ELF-1 (cell line): Measurements from ENCODE around the gene RPRD1A.
"Not testable (repeated sequence)": the region's sequence is repeated elsewhere in the genome, so short reads cannot be mapped to it uniquely, and the experiment has no call there.

ENCODE experiments used
- DNase-seq: peaks from one replicate; pipeline ENCODE4 v3.0.0-alpha.2; 2016; ENCODE audit warnings: low read depth, low spot score

The RPRD1A gene

DNA sequence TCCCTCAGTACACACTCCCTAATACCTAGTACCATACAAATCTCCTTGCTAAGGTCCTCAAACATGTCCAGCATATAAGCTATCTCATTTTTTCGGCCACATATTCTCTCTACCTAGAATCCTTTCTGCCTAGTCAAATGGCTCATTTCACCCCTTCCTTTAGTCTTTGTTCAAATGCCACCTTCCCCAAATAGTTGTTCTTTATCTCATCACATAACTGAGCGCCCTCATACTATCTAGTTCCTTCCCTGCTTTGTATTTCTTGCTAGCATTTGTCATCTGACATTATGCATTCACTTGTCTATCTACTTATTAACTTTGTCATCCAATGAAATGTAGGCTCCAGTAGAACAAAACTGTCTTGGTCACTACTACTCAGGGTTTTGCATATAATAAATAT, 35.5 kb downstream of the RPRD1A start:
- DNase-seq = no peak

DNA sequence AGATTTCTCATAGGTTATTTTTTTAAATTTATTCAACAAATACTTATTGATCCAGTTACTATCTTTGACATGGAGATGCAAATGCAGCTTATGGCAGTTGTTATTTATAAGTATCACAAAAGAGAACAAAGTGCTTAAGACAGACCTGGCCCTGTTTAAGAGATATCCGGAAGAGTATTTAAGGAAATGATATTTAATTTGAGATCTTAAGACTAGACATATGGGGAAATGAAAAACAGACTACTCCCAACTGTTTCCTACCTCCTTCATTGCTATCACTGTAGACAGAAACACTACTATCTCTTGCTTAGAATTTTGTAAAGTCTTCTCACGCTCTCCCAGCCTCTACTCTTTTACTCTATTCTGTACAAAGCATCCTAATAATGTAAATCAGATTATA, 36.0 kb downstream of the RPRD1A start:
- DNase-seq = no peak

DNA sequence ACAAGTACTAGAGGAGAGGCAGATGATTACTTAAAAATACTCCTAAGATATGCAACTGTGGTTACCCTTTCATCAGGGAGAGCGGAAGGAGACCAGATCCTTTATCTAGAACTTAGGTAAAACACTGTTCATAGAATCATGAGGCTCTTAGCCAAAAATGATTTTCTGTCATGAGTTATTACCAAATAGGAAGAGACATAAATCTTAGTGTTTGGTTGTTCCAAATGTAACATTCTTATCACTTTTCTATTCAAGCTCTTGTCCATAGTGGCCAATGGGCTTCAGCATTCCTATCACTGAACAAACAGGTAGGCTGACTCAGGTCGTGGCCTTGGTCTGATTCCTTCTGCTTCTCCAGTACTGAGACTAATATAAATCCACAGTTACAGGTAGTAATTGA, 38.5 kb downstream of the RPRD1A start:
- DNase-seq = no peak

DNA sequence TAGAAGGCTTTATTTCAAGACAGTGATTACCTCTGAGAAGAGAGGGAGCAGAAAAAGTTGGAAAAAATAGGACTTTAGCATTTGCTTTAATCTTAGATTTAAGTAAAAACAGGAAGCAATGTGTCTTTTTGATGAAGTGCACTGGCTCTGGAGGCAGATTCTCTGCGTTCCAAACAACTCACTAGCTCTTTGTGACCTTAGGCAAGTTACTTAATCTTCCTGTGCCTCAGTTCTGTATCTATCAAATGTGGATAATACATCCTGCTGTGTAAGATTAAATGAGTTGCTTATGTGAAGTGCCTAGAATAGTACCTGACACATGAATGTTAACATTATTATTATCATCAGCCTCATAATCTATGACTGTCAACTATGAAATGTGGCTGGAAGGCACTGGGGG, 42.3 kb downstream of the RPRD1A start:
- no peak for DNase-seq

DNA sequence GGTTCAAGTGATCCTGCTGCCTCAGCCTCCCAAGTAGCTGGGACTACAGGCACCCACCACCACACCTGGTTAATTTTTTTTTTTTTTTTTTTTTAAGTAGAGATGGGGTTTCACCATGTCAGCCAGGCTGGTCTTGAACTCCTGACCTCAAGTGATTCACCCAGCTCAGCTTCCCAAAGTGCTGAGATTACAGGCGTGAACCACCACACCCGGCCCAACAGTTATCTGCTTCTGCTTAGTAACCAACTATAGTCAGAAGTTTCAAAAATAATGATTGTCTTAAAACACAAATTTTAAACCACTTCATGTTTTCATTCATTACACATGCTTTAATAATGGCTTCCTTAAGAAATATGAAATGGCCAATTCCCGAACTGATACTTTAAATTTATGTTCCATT, 43.1 kb downstream of the RPRD1A start:
- not testable (repeated sequence) for DNase-seq

DNA sequence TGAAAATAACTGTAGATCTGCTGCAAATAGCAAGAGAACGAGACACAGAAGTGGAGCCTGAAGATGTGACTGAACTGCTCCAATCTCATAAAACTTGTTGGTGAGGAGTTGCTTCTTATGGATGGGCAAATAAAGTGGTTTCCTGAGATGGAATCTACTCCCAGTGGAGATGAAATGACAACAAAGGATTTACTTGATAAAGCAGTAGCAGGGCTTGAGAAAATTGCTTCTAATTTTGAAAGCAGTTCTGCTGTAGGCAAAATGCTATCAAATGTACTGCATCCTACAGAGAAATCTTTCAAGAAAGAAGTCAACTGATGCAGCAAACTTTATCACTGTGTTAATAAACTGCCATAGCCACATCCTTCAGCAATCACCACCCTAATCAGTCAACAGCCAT, 44.0 kb downstream of the RPRD1A start:
- no peak for DNase-seq

DNA sequence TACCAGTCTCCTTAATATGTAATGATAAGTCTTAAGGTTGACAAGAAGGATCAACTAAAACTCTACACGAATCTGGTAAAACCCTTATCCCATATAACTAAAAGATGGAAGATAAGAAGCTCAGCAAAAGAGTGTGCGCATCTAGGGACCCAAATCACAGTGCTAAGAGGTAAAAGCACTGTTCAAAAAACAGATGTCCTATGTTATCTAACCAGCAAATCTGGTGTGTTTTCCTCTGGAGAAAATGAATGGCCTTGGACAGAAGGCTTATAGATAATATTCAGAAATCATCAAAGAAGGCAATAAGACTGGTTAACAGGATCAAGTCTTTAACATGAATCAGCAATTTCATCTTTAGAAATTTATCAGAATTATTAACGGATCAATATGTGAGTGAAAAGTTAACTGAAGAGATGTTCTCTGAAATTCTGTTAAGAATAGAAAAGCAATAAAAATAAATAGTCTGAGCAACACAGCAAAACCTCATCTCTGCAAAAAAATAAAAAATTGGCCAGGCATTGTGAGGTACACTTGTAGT, 47.1 kb downstream of the RPRD1A start:
- DNase-seq = no peak

DNA sequence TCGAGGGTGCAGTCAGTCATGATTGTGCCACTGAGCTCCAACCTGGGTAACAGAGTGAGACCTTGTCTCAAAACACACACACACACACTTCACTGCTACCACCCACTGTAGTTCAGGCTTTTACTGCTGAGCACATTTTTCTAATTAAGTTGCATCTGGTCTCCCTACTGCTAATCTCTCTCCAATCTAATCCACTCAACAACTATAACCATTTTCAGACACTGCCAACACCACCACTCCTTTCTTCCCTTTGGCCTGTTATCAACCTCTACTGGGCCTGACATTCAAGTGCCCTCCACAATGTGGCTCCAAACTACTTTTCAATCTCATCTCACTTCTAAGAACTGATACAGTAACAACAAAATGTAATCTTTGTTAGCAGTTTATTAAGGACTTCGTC, 50.1 kb downstream of the RPRD1A start:
- no peak for DNase-seq

DNA sequence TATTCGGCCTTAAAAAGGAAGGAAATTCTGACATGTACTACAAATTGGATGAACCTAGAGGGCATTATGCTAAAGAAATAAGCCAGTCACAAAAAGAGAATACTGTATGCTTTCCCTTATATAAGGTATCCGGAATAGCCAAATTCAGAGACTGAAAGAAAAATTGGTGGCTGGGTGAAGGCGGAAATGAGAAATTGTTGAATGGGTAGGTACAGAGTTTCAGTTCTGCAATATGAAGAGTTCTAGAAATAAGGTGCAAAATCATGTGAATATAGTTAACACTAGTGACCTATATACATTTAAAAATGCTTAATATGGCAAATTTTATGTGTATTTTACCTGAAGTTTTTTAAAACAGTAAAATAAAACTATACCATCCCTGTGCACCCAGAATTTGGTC, 51.7 kb downstream of the RPRD1A start:
- no peak for DNase-seq

DNA sequence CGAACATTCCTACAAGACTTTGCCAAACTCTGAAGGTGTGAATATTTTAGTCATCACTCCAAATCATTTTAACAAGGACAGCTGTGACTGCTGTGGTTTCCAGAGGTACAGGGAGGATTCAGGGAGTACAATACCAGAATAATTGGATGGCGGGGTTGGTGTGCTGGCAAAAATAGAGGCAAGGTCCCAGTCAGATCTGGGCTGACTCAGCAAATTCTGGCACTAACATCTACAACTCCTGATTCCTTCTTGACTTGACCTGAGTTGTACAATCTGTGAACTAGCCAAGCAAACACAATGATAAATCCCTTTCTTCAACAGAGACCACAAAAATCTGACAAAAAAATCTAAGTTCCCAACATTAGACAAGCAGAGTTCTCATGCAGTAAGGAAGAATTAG, 54.5 kb downstream of the RPRD1A start:
- DNase-seq = no peak

DNA sequence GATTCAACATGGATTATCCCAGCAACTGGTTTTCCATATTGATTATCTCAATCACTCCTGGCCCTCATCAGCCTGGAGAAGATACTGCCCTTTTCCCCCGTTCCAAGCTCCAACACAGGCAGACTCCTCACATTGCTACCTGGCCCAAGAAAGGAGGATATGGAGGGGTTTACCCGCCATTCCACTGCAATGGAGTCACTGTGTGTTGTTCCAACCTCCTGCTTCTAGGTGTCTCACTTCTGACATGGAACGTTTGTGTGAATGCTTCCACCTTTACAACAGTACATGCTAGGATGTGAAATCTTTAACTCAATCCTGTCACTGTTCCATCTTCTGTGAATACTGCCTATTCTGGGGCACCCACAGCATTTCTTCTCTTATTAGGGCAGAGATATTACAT, 58.1 kb downstream of the RPRD1A start:
- no peak for DNase-seq

DNA sequence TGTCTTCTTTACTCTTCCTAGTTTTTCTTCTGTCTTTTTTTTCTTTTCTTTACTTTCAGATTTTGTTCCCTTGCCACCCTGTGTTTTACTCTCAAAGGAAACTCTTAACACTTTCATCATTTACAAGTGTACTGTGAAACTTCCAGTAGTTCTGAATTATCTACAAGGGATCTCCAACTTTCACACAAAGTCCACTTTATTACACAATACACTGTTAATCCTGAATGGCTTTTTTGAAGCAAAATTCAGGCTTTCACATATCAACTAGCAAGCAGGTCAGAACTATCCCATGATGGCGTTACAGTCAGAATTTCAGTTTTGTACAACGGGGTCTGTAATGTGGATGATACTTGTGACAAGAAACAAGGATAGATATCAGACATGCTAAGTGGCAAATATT, 60.4 kb downstream of the RPRD1A start:
- no peak for DNase-seq

DNA sequence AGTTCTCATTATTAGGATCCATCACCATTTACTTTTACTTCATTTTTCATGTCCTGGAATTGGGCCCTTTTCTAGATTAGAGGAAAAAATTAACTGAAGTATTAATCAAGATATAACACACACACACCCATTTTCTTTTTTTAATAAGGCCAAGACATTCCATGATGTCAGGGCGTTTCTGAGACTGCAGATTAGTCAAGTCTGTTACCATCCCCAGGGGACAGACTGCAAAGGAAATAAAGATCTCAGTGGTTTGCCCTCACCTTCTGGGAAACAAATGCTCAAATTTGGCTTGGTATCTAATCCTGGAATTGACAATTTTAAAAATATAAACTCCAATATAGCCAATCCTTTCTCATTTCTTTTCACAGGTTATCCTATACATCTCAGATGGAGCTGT, 67.4 kb downstream of the RPRD1A start:
- DNase-seq = no peak

DNA sequence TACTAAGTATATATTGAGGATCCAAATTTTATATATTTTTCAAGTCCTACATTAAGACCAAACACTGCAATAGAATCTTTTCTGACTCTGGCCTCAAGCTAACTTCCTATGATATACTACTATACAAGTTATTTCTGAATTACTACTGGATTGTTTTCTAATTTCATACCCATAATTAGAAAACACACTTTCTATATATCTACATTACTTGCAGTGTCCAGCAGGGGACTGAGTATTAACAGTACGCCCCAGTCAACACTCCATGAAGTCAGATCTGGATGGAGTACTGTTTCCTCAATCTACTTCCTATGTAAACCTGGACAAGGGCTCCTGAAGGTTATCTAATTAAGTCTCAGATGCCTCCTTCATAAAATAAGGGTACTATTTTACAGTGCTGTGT, 68.4 kb downstream of the RPRD1A start:
- no peak for DNase-seq

DNA sequence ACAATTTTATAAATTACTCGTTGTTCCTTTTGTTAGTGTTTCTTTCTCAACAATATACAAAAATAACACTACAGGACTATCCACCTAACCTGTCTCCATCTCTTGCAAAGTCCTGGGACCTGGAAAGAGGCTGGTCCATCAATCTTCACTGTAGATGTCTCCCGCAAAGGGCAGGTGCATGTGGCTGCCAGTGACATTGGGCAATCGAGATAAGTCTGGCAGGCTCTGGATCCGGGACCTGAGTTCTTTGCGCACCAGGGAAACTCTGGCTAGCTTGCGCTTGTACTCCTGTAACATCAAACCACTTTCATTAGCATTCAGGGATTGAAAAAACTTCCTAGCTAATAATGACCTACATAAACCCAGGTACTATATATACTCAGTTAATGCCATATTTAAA, 74.3 kb downstream of the RPRD1A start:
- no peak for DNase-seq

DNA sequence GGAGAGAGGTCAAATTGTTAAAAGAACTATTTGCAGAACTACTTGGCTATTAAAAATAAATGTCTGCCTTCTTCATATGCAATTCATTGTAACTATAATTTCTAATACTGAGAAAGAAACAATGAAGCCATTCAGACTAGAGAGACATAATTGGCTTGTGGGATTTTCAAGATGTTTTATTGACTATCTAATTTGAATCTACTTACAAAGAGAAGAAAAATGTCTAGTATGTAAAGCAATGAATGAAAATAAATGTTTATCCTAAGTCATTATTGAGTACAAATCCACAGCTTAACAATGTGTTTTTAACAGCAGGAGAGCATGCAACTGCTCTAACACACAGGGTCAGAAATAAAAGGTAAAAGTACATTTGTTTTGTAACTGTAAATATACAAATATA, 75.7 kb downstream of the RPRD1A start:
- DNase-seq = no peak

DNA sequence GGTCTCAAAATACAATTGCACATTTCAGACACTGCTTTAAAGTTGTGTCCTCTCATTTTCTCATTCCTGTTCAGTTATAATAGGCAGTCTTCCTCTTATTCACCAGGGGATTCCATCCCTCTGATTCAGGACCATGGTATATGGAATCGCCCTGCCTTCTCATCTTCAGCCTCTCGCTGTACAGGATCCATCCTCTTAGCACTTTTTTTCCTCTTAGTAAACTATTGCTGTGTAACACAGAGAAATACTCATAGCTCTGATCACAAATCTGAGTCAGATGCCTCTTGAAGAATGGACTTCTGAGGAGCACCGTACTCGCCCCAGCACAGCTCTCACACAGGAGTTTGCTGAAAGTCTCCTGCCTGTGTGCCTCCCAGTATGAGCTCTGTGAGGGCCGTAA, 83.5 kb downstream of the RPRD1A start:
- DNase-seq = no peak

DNA sequence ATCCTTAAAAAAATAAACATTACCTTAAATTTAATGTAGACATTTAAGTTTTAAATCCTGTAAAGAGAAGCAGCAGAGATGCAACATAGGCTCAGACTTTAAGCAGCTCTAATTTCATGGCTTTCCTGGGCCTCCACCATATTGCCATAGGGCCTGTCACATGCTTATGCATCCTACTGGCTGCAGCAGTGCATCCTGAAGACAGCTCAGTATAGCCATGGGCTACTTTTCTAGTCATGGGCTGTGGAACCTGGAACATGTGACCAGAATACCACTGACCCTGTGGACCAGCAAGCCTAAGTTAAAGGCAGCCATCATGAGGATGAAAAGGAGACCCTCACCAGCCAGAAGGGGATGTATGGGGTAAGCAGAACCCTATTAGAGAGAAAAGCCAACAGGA, 84.2 kb downstream of the RPRD1A start:
- DNase-seq = no peak

DNA sequence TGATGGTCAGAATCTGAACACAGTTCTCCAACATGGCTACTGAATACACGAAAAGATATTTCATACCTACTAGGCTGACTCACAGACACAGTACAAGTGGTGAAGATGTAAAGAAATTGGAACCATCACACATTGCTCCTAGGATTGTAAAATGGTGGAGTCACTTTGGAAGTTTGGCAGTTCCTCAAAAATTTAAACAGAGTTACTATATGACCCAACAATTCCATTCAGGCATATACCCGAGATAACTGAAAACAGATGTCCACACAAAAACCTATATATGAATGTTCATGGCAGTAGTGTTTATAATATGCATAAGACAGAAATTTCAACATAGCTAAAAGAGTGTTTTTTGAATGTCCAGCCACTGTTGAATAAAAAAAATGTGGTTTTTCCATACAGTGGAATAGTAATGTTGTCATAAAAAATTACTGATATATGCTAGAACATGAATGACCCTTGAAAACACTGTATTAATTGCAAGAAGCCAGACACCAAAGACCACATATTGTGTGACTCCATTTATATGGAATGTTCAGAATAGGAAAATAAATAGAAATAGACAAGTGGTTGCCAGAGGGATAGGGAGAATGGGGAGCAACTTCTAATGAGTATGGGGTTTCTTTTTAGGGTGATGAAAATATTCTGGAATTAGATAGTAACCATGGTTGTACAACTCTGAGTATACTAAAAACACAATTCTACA, 84.8 kb downstream of the RPRD1A start:
- no peak for DNase-seq

DNA sequence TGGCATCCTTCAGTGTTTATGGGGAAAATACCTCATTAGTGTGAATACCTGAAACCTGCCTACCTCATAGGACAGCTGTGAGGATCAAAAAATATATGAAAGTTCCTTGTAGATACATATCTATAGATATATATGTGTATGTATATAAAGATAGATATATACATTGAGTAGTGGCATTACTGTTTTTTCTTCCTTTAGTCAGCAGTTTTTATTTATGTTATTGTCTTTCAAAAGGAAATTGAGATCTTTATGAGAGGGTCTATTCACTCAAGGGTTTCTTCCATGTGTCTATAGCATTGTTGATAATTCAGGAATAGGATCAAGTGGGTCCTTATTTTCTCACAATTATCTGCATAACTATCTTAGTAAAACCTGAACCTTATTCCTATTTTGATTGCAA, 88.2 kb downstream of the RPRD1A start:
- DNase-seq = no peak

DNA sequence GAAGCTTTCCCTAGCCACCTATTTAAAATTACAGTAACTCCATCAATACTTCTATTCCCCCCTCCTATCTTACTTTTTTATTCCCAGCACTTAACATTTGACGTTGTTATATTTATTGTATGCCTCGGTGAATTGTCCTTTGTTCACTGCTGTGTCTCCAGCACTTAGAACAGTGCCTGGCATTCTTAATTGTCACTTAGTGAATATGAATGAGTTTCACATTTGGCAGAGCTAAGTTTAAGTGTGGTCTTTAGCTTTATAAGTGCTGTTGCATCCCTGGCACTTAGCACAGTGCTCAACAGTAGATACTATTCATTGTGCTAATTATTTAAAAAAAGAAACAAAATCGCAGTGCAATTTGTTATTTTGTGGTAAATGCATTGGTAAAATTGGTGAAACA, 93.2 kb downstream of the RPRD1A start:
- no peak for DNase-seq

DNA sequence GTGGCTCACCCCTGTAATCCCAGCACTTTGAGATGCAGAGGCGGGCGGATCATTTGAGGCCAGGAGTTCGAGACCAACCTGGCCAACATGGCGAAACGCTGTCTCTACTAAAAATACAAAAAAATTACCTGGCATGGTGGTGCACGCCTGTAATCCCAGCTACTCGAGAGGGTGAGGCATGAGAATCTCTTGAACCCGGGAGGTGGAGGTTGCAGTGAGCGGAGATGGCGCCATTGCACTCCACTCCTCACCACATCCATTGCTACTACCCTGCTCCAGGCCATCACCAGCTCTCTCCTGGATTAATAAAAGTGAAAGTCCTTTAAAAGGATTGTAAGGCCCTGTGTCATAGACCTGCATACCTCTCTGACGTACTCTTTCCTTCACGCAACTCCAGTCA, 93.7 kb downstream of the RPRD1A start:
- DNase-seq = no peak

DNA sequence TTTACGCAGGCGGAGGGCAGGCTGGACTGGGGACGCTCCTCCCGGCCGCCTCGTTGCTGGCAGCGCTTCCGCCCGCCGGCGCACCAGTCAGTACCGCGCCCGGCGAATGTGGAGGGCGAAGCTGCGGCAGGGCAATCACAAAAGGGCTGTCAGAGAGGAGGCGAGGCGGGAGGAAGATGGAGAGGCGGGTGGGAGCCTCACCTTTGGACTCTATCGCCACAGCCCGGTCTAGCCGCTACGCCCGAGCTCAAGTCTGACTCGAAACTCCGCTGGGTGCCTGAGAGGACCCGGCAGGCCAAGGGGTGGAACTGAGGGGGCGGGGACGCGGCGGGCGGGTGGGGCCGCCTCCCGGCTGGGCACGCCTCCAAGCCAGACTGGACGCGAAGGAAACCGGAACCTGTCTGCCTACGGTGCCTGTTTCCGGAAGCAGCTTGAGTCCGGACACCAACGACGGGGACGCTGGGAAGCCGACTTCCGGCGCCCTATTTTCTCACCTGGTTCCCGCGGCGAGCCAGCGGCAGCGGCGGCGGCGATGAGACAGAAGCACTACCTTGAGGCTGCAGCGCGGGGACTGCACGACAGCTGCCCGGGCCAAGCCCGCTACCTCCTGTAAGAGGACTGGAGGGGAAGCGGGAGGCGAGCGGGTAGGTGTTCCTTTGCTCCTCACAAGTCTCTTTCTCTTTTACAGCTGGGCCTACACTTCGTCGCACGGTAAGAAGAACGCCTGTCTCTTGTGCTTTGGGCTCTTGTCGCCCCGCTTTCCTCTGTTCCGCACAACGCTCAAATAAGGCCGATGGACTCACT, 95.0 kb downstream of the RPRD1A start, which contains the start of gene RMP24:
Gene RMP24, plus strand, starts transcription at position 483 of the 804 bp plus-strand sequence.
- DNase-seq = peak; percentile 94
